Stimulated activated CD8-positive, alpha-beta memory T cell treated with anti-CD3 and anti-CD28 coated beads, Interleukin-2, amount 100 ng/mL, for 1 hour (primary cell): ENCODE results near the gene TEKT2.

ENCODE experiments used
- DNase-seq, 2 donors: peaks; one replicate each; pipeline ENCODE4 v3.0.0-alpha.2; 2020; ENCODE audit warnings: low read depth in 2 of 2

Gene TEKT2

DNA sequence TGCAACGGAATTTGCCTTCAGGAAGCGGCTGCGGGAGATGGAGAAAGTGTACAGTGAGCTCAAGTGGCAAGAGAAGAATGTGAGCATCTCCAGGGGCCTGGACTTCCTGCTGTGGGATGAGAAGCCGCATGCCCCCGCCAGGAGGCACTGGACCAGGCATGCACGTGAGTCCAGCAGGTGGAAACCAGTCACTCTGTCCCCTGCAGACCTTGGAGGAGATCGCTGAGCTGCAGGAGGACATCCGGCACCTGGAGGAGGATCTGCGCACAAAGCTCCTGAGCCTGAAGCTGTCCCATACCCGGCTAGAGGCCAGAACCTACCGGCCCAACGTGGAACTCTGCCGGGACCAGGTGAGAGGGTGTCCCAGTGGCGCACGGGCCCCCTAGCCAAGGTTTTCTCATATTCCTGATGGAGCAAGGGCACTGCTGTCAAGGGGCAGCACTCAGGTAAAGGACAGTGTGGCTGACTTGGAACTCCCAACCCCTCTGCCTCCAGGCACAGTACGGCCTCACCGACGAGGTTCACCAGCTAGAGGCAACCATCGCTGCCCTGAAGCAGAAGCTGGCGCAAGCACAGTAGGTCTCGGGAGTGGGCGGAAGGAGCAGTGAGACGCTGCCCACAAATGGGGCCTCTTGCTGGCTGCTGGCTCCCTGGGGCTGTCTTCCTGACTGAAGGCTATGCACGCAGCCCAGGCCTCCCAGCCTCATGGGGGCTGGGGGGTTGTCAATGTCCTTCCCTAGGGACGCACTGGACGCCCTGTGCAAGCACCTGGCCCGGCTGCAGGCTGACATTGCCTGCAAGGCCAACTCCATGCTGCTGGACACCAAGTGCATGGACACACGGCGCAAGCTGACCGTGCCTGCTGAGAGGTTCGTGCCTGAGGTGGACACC is 3.6 kb downstream of the TEKT2 start:
- no peak for DNase-seq

DNA sequence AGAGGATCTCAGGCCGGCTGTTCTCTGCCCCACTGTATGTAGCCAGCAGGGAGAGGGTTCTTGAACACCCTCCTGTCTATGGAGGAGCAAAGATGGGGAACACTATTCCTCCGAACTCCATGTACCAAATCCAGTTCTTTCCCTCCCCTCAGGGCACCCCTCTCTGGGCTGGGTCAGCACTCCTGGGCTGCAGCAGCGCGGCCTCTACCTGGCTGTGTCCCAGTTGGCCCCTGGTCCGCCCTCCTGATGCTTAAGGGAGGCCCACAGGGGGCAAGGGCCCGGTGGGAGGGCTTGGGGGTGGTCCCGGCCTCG is 4.3 kb downstream of the TEKT2 start:
- no peak for DNase-seq

DNA sequence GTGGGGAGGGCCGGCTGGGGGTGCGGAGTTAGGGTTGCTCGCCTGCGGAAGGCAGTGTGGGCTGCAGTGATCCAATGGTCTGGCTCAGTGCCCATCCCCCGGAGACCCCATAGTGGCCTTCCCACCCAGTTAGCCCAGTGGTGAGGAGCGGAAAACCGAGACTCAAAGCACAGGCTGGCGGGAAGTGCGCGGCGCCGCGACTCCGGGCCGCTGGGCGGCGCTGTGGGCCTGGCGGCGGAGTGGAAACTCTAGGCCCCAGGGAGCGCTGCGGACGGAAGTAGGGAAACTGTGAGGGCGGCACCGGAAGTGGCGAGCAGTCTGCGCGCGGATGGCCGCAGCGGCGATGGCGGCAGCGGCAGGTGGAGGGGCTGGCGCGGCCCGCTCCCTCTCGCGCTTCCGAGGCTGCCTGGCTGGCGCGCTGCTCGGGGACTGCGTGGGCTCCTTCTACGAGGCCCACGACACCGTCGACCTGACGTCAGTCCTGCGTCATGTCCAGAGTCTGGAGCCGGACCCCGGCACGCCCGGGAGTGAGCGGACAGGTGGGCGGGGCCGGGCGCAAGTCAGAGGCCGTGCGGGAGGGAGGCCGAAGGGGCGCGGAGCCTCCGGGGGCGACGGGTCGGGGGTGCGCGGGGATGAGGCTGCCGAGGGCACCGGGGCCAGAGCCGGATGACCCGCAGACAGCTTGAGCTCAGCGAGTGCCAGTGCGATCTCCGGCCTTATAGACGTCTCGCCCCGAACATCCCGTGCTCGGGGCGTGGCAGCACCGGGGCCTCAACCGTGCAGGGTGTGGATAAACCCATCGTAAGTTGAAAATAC is 4.9 kb downstream of the TEKT2 start, which contains the start of gene ADPRS:
ADPRS (plus strand) TSS at position 316 of the 816 bp plus-strand sequence; CDS start at position 329, 13 bp downstream.
- DNase-seq: peak; percentile 85

DNA sequence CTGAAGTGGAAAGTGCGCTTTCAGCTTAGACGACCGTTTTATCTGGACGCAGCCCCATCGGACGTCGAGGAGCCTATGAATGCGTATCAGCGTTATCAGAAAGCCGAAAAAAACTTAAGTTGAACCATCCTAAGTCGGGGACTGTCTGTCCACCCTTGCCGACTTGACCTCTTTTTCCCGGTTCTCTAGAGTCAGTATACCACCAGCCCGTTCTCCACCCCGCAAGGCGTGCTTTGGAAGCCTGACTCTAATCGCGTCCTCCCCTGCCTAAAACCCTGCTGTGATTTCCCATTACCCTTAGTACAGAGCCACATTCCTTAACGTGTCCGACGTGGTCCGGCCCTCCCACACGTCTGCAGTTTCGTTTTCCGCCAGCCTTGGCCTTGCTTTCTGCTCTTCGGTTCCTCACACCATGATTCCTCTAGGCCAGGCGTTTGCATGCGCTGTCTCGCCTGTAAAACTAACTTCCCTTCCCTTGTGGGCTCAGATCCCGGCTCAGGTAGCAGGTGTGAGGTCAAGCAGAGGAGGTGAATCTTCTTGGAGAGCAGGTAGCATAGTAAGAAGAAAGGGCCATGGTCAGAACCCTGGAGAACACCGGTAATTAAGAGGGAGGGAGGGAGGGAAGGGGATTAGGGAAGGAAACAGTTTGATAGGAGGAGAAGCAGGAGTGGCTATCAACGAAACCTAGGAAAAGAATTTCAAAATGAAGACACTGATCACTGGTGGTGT is 5.7 kb downstream of the TEKT2 start:
- DNase-seq: no peak

DNA sequence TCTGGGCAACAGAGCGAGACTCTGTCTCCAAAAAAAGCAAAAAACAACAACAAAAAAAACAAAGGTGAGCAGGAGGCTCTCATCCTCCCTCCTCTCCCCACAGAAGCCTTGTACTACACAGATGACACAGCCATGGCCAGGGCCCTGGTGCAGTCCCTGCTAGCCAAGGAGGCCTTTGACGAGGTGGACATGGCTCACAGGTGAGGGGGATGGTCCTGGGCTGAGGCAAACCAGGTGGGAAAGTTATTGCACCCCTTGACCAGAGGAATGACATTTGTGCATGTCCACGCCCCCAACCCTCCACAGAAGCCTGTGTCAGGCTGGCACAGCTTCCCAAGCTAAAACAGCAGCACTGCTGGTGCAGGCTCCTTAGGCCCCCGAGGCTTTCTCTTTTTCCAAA is 7.2 kb downstream of the TEKT2 start:
- DNase-seq: no peak

DNA sequence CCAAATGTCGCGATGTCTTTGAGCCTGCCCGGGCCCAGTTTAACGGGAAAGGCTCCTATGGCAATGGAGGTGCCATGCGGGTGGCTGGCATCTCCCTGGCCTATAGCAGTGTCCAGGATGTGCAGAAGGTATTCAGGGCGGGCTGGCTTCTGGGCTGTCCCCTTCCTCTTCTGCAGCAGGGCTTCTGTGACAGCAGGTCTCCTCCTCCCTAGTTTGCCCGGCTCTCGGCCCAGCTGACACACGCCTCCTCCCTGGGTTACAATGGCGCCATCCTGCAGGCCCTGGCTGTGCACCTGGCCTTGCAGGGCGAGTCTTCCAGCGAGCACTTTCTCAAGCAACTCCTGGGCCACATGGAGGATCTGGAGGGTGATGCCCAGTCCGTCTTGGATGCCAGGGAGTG is 7.8 kb downstream of the TEKT2 start:
- DNase-seq: no peak

DNA sequence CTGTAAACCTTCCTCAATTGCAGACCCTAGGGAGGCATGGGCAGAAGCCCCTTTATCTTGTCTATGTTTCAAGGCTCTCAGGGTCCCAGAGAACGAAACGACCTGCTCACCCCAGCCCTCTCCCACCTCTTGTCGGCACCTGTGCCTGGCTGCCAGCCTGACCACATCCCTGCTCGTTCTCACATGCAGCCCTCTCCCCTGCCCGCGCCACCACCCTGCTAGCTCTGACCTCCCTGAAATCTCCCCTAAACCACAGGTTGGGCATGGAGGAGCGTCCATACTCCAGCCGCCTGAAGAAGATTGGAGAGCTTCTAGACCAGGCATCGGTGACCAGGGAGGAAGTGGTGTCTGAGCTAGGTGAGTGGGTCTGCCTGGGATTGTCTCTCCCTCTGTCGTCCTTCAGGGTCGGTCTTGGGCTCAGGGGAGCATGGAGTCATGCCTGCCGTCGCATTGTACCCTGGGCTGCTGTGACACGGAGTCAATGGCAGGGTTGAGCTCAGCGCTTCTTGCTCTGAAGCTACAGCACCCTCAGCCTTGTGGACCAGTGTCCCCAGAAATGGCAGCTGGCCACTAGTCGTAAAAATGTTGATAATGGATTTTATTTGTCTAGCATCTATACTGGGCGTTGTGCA is 8.4 kb downstream of the TEKT2 start:
- no peak for DNase-seq

DNA sequence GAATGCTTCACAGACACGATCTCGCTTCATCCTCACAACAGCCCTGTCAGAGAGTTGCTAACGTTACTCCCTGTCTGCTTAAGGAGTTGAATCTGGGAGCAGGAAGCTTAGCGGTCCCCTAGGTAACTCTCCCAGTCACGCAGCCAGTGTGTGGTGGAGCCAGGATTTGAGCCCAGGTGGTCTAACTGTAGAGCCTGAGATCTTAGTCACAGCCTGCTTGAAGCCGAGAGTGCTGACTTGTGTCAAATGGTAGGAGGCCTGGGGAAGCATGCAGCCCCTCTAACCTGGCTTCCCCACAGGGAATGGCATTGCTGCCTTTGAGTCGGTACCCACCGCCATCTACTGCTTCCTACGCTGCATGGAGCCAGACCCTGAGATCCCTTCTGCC is 8.9 kb downstream of the TEKT2 start:
- no peak for DNase-seq

DNA sequence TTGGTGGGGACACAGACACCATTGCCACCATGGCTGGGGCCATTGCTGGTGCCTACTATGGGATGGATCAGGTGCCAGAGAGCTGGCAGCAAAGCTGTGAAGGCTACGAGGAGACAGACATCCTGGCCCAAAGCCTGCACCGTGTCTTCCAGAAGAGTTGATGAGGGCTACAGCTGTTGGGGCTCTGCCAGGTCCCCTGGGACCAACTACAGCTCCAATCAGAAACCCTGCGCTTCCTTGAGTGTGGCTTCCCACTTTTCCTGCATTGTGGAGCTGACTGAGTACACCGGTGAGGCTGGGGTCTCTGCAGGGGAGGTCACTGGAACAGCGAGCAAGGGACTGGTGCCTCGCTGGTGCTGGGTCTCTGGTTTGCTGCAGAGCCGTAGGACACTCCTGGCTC is 9.3 kb downstream of the TEKT2 start:
- no peak for DNase-seq

DNA sequence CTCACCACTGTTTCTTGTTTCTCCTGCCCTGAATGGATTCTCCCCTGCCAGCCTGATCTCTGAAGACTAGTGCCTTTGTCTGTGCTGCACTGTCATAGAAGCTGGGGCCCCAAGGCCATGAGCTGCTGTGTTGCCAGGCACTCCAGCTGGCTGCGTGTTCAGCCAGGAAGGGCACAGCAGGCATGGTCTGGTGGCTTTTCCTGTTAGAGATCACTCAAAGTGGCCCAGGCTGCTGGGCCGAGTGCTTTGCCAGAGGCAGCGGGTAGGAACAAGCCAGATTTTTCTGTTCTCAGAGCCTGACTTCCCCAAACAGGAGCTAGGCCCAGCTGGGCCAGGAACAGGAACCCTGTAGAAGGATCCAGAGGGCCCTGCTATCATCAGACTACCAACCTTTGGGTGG is 10.0 kb downstream of the TEKT2 start:
- no peak for DNase-seq

DNA sequence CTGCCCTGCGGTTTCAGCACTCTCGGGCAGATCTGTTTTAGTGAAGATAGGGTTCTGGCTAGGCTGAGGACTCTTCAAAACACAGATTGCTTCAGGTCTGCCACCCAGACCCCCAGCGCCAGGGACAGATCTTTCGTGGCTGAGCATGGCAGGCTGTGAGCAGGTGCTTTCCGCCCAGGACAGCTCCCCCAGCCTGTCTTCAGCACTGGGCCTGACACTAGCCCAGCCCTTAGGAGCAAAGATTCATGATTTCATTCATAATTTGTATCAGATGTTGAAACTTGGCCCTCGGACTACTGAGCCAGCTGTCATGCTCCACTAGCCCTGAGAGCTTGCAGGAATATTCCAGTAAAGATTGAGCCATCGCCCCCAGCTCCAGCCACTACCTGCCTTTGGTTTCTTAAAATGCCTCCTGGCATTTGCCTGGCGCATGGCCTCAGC is 10.7 kb downstream of the TEKT2 start:
- DNase-seq: no peak

DNA sequence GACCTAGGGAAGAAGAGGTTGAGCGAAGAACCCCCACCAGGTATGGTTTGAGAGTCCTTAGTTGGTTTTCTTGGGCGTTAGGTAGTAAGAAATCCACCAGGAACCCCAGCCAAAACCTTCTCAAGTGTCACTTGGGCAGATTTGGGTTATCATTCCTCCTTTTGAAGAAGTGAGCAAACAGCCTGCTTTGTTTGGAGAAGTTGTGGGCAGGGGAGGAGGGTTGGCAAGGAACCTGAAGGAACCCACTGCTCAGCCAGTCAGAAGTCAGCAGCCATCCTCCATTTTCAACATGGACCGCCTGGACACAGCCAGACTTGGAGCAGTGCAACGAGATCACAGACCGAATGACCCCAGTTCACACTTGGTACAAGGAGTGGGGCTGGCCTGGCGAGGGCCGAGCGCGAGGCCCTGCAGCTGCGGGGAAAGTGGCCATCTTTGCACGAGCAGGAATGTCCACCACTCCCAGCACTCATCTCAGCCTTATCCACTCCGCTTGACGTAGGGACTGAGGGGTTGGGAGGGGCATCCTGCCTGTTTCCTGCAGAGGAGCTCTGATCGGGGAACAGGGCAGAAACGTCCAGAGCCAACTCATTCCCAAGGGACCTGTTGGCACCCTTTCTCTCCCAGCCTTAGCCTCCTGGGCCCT is 12.0 kb downstream of the TEKT2 start:
- no peak for DNase-seq

DNA sequence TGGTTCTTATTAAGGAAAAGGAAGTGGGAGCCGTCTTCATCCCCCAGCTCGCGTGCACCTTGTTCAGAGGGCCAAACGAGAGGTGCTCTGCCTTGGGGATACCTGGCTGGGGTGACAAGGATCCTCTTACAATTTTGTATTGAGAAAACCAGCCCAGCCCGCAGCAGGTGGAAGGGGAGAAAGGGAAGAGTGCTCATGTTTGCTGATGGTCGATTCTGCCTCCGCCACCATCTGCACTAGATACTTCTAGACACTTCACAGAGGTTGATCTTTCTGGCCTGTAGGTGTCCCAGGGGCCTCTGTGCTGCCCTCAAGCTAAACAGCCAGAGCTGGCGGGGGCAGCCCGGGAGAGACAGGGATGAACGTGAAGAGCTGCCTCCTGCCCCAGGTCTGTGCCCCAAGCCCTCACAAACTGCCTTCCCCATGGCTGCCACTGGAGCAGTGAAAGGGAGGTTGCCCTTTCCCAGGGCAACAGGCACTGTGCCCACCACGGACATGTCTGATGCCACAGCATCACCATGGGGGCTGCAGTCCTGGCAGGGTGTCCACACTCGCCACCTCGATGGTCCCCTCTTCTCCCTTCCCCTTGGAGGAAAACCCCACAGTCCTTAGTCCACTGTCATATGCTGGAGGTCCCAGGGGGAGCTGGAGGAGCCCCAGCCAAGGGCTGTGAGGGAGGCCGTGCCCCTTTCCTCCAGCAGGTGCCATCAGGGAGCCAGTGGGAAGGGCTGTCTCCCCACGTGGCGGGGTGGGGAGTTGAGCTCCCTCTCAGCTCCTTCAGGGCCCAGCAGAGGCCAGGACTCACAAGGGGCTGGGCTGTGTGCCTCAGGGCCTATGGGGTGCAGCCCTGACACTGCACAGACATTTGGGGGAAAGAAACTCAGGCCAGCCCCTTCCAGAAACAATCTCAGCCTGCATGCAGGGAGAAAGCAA is 12.9 kb downstream of the TEKT2 start:
- no peak for DNase-seq

DNA sequence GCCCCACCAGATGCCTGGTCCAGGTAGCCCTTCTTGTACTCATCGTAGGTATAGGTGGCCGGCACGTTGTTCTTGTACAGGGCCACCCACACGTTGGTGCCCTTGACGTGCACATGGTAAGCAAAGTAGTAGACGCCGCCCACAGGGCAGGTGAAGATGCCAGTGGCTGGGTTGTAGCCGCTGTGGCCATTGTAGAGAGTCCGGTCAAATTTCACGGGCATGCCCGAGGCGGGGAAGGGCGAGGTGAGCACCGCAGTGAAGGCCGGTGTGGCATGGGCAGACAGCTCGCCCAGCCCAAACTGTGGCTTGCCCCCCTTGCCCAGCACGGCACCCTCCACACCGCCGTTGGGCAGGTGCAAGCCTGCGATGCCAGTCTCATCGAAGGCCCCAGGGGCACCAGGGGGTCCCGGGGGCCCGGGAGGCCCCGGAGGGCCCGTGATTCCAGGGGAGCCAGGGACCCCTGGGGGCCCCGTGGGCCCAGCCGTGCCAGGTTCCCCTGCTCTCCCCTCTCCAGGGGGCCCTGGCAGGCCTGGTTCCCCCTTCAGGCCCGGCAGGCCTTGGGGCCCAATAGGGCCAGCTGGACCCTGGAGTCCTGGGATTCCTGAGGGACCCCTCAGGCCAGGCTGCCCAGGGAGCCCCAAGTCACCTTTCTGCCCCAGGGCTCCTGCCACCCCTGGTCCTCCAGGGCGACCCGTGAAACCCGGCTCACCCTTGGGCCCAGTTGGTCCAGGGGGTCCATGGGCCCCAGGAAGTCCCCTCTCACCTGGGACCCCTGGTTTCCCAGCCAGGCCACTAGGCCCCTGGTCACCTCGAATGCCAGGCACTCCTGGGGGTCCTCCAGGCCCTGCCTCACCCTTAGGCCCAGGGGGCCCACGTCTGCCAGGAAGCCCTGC is 14.0 kb downstream of the TEKT2 start:
- DNase-seq: no peak

DNA sequence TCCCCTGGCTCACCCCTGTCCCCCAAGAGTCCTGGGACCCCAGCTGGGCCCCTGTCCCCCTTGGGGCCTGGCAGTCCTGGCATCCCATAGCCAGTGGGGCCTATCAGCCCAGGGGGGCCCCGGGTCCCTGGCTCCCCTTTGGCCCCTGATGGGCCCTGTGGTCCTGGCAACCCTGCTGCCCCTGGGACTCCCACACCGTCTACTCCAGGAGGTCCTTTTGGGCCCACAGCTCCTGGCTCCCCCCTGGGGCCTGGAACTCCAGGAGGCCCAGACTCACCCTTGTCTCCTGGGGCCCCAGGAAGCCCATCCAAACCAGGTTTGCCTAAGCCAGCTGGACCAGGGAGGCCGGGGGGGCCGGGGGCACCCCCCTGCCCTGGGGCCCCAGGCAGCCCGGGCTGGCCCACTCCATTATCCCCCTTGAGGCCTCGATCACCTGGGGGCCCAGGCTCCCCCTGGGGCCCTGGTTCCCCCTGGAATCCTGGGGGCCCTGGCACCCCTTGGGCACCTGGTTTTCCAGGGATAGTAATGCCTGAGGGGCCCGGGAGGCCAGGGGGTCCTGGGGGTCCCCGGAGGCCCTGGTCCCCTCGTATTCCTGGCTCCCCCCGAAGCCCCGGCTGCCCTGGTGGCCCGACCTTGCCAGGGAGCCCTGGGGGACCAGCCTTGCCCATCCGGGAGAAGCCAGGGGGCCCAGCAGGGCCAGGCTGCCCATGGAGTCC is 14.9 kb downstream of the TEKT2 start:
- DNase-seq: no peak

DNA sequence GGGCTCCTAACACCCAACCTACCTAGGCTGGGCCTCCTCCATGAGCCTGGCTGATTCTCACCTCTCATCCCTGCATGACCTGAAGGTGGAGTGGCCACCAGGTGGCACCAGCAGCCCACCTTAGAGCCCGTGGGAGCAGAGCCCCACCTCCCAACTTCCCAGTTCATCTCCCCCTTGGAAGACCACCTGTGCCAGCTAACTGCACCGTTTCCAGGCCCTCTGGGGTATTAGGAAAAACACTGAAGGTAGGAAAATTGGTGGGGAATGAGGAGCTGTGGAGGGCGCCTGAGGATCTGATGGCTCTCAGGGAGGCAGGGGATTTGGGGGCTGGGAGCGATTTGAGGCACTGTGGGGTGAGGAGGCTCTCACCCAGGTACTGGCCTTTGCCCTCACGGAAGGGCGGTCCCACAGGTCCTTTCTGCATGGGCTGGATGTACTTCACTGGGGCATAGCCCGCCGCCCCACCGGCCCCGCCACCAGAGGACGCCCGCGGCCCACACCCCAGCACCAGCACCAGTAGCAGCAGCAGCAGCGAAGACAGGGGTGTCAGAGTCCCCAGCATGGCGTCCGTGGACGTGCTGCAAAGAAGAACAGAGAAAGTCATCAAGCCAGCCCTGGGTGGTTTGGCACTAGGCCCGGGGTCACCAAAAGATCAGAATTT is 15.9 kb downstream of the TEKT2 start:
- peak; percentile 51 to 62 for DNase-seq

DNA sequence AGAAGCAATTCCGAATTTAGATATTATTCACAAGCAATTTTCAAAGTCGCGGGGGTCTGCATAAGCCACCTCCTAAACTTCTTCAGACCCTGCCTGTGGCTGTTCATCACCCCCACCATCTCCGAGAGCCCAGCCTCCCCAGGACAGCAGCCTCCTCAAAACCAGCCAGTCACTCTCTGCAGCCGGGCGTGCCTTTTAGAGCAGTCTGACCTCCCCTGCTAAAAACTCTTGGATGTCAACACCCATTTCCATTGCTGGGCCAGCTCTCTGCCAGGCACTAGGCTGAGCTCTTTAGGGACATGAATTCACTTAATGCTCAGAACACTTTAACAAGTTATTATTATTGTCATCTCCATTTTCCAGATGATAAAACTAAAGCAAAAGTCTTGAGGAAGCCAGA is 16.5 kb downstream of the TEKT2 start:
- DNase-seq: no peak

DNA sequence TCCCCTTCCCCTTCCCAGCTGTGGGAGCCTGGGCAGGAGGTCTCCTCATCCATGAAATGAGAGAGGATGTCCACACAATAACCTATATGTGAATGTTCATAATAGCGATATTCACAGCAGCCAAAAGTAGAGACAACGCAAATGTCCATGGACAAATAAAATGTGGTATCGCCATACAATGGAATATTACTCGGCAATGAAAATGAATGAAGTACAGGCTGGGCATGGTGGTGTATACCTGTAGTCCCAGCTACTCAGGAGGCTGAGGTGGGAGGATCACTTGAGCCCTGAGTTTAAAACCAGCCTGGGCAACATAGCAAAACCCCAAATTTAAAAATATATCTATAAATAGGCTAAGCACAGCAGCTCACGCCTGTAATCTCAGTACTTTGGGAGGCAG is 17.7 kb downstream of the TEKT2 start:
- no peak for DNase-seq
